CD4-positive, CD25-positive, alpha-beta regulatory T cell (primary cell): ENCODE measurements around the gene ORM2. TPM values are rescaled to one million over a fixed set of nuclear protein-coding genes. Genes with fewer than 3 reads are reported as not detected.

Experiments used
- ATAC-seq, 2 donors: fragments of 150-1000 bp; cut with Tn5 transposase; one replicate each; pipeline ENCODE4 v1.10.0; 2021; ENCODE audit warnings: low read depth in 2 of 2, moderate number of reproducible peaks in 2 of 2, moderate library complexity in 1 of 2
- DNase-seq, 3 donors: peaks; one replicate each; pipeline versions ENCODE4 v3.0.0 to v3.0.0-alpha.2; 2012 to 2022; ENCODE audit warnings: mixed read lengths in 1 of 3
- H3K27ac ChIP-seq: one replicate; pipeline ENCODE4 v1.7.0; 2013; ENCODE audit warnings: mild to moderate bottlenecking, low read length; ENCODE audit not compliant: insufficient read depth, poor library complexity, severe bottlenecking
- H3K27me3 ChIP-seq: one replicate; pipeline ENCODE4 v1.7.0; 2013; ENCODE audit warnings: low read length; ENCODE audit not compliant: control insufficient read depth, insufficient read depth
- H3K36me3 ChIP-seq: one replicate; pipeline ENCODE4 v1.7.0; 2013; ENCODE audit warnings: mild to moderate bottlenecking, low read length, moderate library complexity; ENCODE audit not compliant: control insufficient read depth, insufficient read depth
- H3K4me1 ChIP-seq: 2 replicates; pipeline ENCODE4 v1.7.0; 2013; ENCODE audit warnings: mild to moderate bottlenecking, low read length; ENCODE audit not compliant: insufficient read depth, control insufficient read depth, poor library complexity, severe bottlenecking
- H3K4me3 ChIP-seq: one replicate; pipeline ENCODE4 v1.7.0; 2013; ENCODE audit warnings: low read depth, mild to moderate bottlenecking, low read length, moderate library complexity
- H3K9me3 ChIP-seq, 2 experiments: 1 replicate in 1 of 2; 2 replicates in 1 of 2; pipeline ENCODE4 v1.7.0; 2013; ENCODE audit warnings: low read length in 2 of 2, mild to moderate bottlenecking in 1 of 2, moderate library complexity in 1 of 2; ENCODE audit not compliant: control insufficient read depth in 2 of 2
- H3K27ac Mint-ChIP-seq, 3 donors: one replicate each; pipeline ENCODE4 v1.8.0; 2020 to 2022; ENCODE audit warnings: mild to moderate bottlenecking in 3 of 3, mixed read lengths in 3 of 3, moderate library complexity in 2 of 3
- H3K27me3 Mint-ChIP-seq: one replicate; pipeline ENCODE4 v1.8.0; 2022; ENCODE audit warnings: mild to moderate bottlenecking, mixed read lengths
- H3K36me3 Mint-ChIP-seq: one replicate; pipeline ENCODE4 v1.8.0; 2020; ENCODE audit warnings: mixed read lengths
- H3K4me1 Mint-ChIP-seq, 4 donors: one replicate each; pipeline ENCODE4 v1.8.0; 2020 to 2022; ENCODE audit warnings: mixed read lengths in 4 of 4, mild to moderate bottlenecking in 1 of 4
- H3K4me3 Mint-ChIP-seq, 4 donors: one replicate each; pipeline ENCODE4 v1.8.0; 2020 to 2022; ENCODE audit warnings: mild to moderate bottlenecking in 4 of 4, mixed read lengths in 4 of 4, moderate library complexity in 3 of 4
- H3K9me3 Mint-ChIP-seq, 7 donors: one replicate each; pipeline ENCODE4 v1.8.0; 2020 to 2022; ENCODE audit warnings: mixed read lengths in 7 of 7, mild to moderate bottlenecking in 3 of 7, moderate library complexity in 2 of 7
- polyA plus RNA-seq, 4 donors: library from polyadenylated mRNA; unstranded; fragments of 300-500 nt; fragmentation: Illumina TruSeq; gene quantifications; one replicate each; pipeline ENCODE4 v1.2.3, GENCODE V29; 2021
- total RNA-seq: library from RNA; stranded (reverse); gene quantifications from one replicate; pipeline ENCODE4 v1.2.3, GENCODE V29; 2022

Gene ORM2
- total and polyA plus RNA-seq, 5 donors from 2014 or later = not detected

- no peak for ATAC-seq
- Histone ChIP-seq H3K27ac (no peak overlapping the region), H3K27me3 (no peaks in the 10 kb centered on the region), H3K36me3 (no peaks in the 10 kb centered on the region), H3K4me3 (no peak overlapping the region), H3K4me1 (no peaks in the 10 kb centered on the region), H3K9me3 (no peaks in the 10 kb centered on the region)
- Mint-ChIP-seq H3K4me3 (no peak overlapping the region), H3K4me1 (no peaks in the 10 kb centered on the region), H3K27ac (no peak overlapping the region), H3K9me3 (peaks cover 0 to 2% (median 0%) of the 10 kb centered on the region in 7 donors), H3K36me3 (no peaks in the 10 kb centered on the region), H3K27me3 (no peaks in the 10 kb centered on the region)
- no peak for DNase-seq
Observed at GRCh38 chr9:114284316-114285060, 45.2 kb upstream of the ORM2 start.

DNA sequence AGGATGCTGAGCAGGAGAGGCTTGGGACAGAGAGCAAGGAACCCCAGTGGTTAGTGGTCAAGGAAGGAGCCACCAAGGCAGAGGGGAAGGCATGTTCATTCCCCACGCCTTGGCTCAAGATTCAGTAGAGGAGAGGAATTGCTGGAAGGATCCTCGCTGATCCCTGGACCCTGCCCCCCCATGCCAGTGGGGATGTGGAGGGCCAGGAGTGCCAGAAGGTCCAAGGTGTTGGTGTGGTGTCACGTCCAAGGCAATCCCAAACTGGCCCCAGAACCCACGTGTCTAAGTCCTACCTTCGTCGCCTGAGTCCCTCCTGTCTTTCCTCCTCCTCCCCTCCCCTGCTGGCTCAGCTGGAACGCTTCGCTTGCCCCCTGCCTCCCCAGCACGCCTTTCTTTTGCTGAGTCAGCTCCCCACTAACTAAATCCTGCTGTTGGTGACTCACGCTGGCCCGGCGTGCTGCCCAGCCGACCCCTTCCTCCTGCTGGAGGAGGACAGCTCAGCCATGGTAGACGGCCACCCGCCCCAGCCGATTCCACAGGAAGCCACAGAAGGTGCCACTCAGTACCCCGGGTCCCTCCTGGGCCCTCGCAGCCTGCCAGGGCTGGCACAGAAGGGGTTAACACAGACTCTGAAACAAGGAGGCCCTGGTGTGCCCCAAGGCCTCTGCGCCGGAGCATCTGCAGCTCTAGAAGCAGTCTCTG is 44.4 kb upstream of the ORM2 start:
- H3K27ac Mint-ChIP-seq = no peak overlapping the region
- H3K27me3 Mint-ChIP-seq = no peaks in the 10 kb centered on the region
- Histone ChIP-seq H3K9me3 (no peaks in the 10 kb centered on the region), H3K27ac (no peak overlapping the region), H3K4me1 (no peaks in the 10 kb centered on the region), H3K4me3 (no peak overlapping the region), H3K27me3 (no peaks in the 10 kb centered on the region), H3K36me3 (no peaks in the 10 kb centered on the region)
- DNase-seq (no peak), ATAC-seq (no peak)
- H3K4me3 Mint-ChIP-seq = no peak overlapping the region
- H3K9me3 Mint-ChIP-seq = peaks cover 0 to 2% (median 0%) of the 10 kb centered on the region in 7 donors
- H3K36me3 Mint-ChIP-seq = no peaks in the 10 kb centered on the region
- H3K4me1 Mint-ChIP-seq = no peaks in the 10 kb centered on the region

DNA sequence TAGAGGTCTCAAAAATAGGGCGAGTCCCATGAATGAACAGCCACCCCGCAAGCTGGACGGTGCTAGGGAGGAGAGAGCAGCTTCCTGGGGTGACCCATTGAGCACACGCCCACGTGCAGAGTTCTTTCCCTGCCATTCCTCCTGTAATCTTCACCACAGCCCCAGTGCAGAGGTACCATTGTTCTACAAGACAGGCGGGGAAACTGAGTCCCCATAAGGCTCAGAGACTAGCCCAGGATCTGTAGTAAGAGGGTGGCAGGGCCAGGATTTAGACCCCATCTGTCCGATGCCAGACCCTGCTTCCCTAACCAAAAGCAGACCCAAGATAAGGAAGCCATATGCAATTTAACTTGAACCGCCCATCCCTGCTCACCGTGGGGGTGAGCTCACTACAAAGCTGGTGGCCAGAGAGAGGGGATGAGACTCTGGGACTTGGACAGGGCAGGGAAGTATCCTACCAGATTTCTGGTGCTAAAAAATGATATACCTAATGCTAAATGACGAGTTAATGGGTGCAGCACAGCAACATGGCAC is 43.5 kb upstream of the ORM2 start:
- ATAC-seq = no peak
- Mint-ChIP-seq H3K36me3 (no peaks in the 10 kb centered on the region), H3K4me3 (no peak overlapping the region), H3K9me3 (no peaks in the 10 kb centered on the region), H3K4me1 (peaks cover 0 to 4% (median 0%) of the 10 kb centered on the region in 4 donors), H3K27me3 (peaks cover 3% of the 10 kb centered on the region), H3K27ac (no peak overlapping the region)
- Histone ChIP-seq H3K4me1 (no peaks in the 10 kb centered on the region), H3K4me3 (no peak overlapping the region), H3K36me3 (no peaks in the 10 kb centered on the region), H3K9me3 (no peaks in the 10 kb centered on the region), H3K27me3 (no peaks in the 10 kb centered on the region), H3K27ac (no peak overlapping the region)
- DNase-seq = no peak

- Mint-ChIP-seq H3K36me3 (no peaks in the 10 kb centered on the region), H3K4me3 (no peak overlapping the region), H3K27ac (no peak overlapping the region), H3K4me1 (peaks cover 0 to 4% (median 0%) of the 10 kb centered on the region in 4 donors), H3K27me3 (peaks cover 4% of the 10 kb centered on the region), H3K9me3 (no peaks in the 10 kb centered on the region)
- ATAC-seq (no peak), DNase-seq (no peak)
- Histone ChIP-seq H3K36me3 (no peaks in the 10 kb centered on the region), H3K27me3 (no peaks in the 10 kb centered on the region), H3K9me3 (no peaks in the 10 kb centered on the region), H3K27ac (no peak overlapping the region), H3K4me3 (no peak overlapping the region), H3K4me1 (no peaks in the 10 kb centered on the region)
Observed at GRCh38 chr9:114287001-114287762, 42.5 kb upstream of the ORM2 start.

DNA sequence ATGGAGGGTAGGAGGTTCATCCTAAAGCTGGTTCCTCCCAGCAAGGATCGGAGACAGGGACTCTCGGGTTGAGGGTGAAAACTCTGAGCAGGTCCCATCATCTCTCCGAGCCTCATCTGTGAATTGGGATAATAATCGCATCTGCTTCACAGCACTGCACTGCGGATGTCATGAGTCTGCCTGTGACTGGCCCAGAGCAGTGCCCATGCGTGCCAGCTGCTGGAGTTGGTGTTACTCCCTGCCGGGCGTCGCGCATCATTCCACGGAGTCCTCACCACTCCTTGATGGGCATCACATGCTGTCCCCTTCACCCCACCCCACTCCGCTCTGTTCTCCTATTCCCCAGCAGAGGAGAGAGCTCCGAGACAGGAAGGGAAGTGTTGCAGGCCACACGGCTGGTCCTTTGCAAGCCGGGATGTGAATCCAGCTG is 41.9 kb upstream of the ORM2 start:
- H3K27ac Mint-ChIP-seq = no peak overlapping the region
- no peaks in the 10 kb centered on the region for H3K9me3 Mint-ChIP-seq
- ATAC-seq (no peak), DNase-seq (no peak)
- no peaks in the 10 kb centered on the region for H3K27me3 ChIP-seq
- no peaks in the 10 kb centered on the region for H3K36me3 ChIP-seq
- no peaks in the 10 kb centered on the region for H3K36me3 Mint-ChIP-seq
- H3K9me3 ChIP-seq = no peaks in the 10 kb centered on the region
- H3K4me1 Mint-ChIP-seq = peaks cover 0 to 4% (median 0%) of the 10 kb centered on the region in 4 donors
- peaks cover 4% of the 10 kb centered on the region for H3K27me3 Mint-ChIP-seq
- no peaks in the 10 kb centered on the region for H3K4me1 ChIP-seq
- H3K4me3 Mint-ChIP-seq = no peak overlapping the region
- H3K27ac ChIP-seq = no peak overlapping the region
- H3K4me3 ChIP-seq = no peak overlapping the region

GRCh38 chr9:114288193-114289091 is 41.2 kb upstream of the ORM2 start:
- H3K27ac ChIP-seq = no peak overlapping the region
- DNase-seq (no peak), ATAC-seq (no peak)
- Mint-ChIP-seq H3K9me3 (peaks cover 0 to 3% (median 0%) of the 10 kb centered on the region in 7 donors), H3K36me3 (no peaks in the 10 kb centered on the region), H3K27me3 (peaks cover 9% of the 10 kb centered on the region), H3K27ac (no peak overlapping the region), H3K4me1 (peaks cover 0 to 4% (median 0%) of the 10 kb centered on the region in 4 donors), H3K4me3 (no peak overlapping the region)
- H3K36me3 ChIP-seq = no peaks in the 10 kb centered on the region
- H3K9me3 ChIP-seq = no peaks in the 10 kb centered on the region
- H3K4me1 ChIP-seq = no peaks in the 10 kb centered on the region
- no peaks in the 10 kb centered on the region for H3K27me3 ChIP-seq
- H3K4me3 ChIP-seq = no peak overlapping the region

- Mint-ChIP-seq H3K4me3 (no peak overlapping the region), H3K27me3 (peaks cover 11% of the 10 kb centered on the region), H3K36me3 (no peaks in the 10 kb centered on the region), H3K9me3 (peaks cover 0 to 3% (median 0%) of the 10 kb centered on the region in 7 donors), H3K27ac (no peak overlapping the region), H3K4me1 (peaks cover 0 to 4% (median 0%) of the 10 kb centered on the region in 4 donors)
- no peak overlapping the region for H3K27ac ChIP-seq
- DNase-seq = no peak
- no peaks in the 10 kb centered on the region for H3K36me3 ChIP-seq
- no peaks in the 10 kb centered on the region for H3K27me3 ChIP-seq
- no peak for ATAC-seq
- no peaks in the 10 kb centered on the region for H3K4me1 ChIP-seq
- no peaks in the 10 kb centered on the region for H3K9me3 ChIP-seq
- H3K4me3 ChIP-seq = no peak overlapping the region
Observed at GRCh38 chr9:114289106-114289505, 40.6 kb upstream of the ORM2 start.
